ENCODE data around the gene LCNL1.
A peak's percentile ranks its signal among the peaks of the same experiment; 100 is the strongest.

LCNL1 gene

DNA sequence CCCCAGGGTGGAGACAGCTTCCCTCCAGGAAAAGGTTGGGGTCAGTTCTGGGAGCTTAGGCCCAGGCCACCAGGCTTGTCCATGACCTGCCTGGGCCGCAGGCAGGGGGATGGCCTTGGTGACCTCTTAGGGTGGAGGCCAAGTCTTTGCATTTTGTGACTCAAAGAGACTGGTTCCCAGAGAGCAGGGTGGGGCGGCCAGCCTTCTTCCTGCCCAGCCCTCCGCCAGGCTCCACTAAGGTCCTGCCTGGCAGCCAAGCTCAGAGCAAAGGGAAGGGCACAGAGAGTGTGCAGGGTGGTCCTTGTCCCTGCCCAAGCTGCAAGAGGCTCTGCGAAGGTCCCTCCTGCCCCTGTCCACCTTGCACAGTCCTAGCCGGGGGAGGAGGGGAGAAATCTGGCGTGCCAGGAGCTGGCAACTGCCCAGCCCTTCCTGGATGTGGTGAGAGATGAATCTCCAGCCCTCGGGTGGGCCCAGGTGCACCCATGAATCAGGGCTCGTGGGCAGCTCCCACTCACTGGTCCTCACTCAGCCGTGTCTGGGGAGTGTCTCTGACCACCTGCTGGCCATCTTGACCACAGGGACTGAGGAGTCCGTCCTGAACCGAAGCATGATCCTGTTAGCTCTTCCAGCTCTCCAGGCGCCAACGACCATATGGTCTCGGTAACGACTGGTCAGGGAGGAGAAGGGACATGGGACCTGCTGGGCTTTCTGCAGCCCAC, 7.8 kb upstream of the LCNL1 start:
- Histone ChIP-seq H3K9me3 (ENCODE audit: low read depth, low read length) (no peaks in the 10 kb centered on the region), H3K9ac (ENCODE audit: insufficient read length) (no peak overlapping the region), H3K36me3 (ENCODE audit: insufficient read depth, low read length) (no peaks in the 10 kb centered on the region), H3K27ac (no peak overlapping the region), H3K4me3 (no peak overlapping the region)
- TF ChIP-seq EZH2 (IDR thresholded peaks at IDR 0.05) (no peak), POLR2AphosphoS5 (IDR thresholded peaks at IDR 0.05; ENCODE audit: borderline replicate concordance, low read depth, low read length) (no peak), FOXP2 (optimal IDR thresholded peaks at IDR 0.05; ENCODE audit: control extremely low read depth, extremely low read length, insufficient read depth) (no peak)
- no peak for DNase-seq (ENCODE audit: low read depth, low spot score)

DNA sequence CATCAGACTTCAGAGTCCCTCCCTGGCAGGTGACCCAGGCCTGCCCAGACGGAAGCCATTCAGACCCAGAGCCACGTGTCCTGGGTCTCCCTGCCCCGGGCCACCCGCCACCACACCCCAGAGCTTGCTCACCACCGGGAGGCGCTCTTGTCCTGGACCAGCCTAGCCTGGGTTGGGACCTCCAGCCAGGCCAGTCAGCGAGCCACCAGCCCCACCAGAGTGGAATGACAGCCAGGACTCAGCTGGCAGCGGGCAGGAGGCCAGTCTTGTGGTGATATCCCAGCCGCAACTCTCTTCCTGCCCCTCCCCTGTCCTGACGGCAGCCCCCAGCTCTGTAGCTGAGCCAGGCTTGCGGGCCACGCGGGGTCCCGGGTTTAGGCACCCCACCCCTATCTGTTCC, 7.1 kb upstream of the LCNL1 start:
- Histone ChIP-seq H3K27ac (no peak overlapping the region), H3K9me3 (ENCODE audit: low read depth, low read length) (no peaks in the 10 kb centered on the region), H3K36me3 (ENCODE audit: insufficient read depth, low read length) (no peaks in the 10 kb centered on the region), H3K4me3 (no peak overlapping the region), H3K9ac (ENCODE audit: insufficient read length) (no peak overlapping the region)
- no peak for DNase-seq (ENCODE audit: low read depth, low spot score)
- no peak for TF ChIP-seq FOXP2 (optimal IDR thresholded peaks at IDR 0.05; ENCODE audit: control extremely low read depth, extremely low read length, insufficient read depth)
- no peak for TF ChIP-seq POLR2AphosphoS5 (IDR thresholded peaks at IDR 0.05; ENCODE audit: borderline replicate concordance, low read depth, low read length)

DNA sequence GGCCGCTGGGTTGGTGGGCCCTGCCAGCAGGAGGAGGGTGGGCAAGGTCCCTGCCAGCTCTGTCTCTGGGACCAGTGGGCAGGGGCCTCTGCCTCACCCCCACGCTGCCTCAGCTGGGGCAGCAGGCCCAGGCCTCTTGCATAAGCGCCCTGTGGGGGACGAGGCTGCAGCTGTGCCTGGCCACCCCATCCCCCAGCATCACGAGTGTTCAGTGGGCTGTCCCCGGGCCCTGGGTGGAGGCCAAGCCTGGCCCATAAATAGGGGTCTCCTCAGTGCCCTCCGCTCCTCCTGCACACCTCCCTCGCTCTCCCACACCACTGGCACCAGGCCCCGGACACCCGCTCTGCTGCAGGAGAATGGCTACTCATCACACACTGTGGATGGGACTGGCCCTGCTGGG, 5.6 kb upstream of the LCNL1 start, which contains the start of gene PTGDS:
PTGDS (plus strand) TSS at position 282 of the 400 bp plus-strand sequence; CDS start at position 357, 75 bp downstream.
- Histone ChIP-seq H3K9me3 (ENCODE audit: low read depth, low read length) (no peaks in the 10 kb centered on the region), H3K27ac (no peak within 1 kb of the TSS), H3K36me3 (ENCODE audit: insufficient read depth, low read length) (no peaks in the 10 kb centered on the region), H3K9ac (ENCODE audit: insufficient read length) (peak within 1 kb of the TSS; percentile 26), H3K4me3 (peak within 1 kb of the TSS; percentile 83)
- no peak for DNase-seq (ENCODE audit: low read depth, low spot score)
- no peak for TF ChIP-seq FOXP2 (optimal IDR thresholded peaks at IDR 0.05; ENCODE audit: control extremely low read depth, extremely low read length, insufficient read depth)
- no peak for TF ChIP-seq EZH2 (IDR thresholded peaks at IDR 0.05)
- TF ChIP-seq POLR2AphosphoS5 (IDR thresholded peaks at IDR 0.05; ENCODE audit: borderline replicate concordance, low read depth, low read length): no peak

DNA sequence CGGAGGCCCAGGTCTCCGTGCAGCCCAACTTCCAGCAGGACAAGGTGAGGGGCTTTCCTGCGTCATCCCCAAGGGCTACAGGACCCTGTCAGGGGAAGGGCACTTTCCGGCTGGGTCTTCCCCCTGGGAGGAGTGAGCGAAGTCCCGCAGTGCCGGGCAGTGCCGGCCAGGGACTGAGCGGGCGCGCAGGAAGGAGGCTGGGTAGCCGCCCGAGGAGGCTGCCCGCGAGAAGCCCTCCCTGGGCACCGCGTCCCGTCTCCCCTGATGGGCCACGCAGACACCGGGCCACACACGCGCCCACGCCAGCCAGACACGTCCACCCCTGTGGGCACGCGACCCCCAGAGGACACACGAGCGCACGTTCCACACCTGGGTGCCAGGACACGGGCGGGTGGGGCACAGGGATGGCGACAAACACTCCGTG, 5.1 kb upstream of the LCNL1 start:
- Histone ChIP-seq H3K27ac (no peak overlapping the region), H3K36me3 (ENCODE audit: insufficient read depth, low read length) (no peaks in the 10 kb centered on the region), H3K9ac (ENCODE audit: insufficient read length) (peak overlapping the region; percentile 26), H3K9me3 (ENCODE audit: low read depth, low read length) (no peaks in the 10 kb centered on the region), H3K4me3 (peak overlapping the region; percentile 83)
- TF ChIP-seq EZH2 (IDR thresholded peaks at IDR 0.05) (no peak), POLR2AphosphoS5 (IDR thresholded peaks at IDR 0.05; ENCODE audit: borderline replicate concordance, low read depth, low read length) (no peak), FOXP2 (optimal IDR thresholded peaks at IDR 0.05; ENCODE audit: control extremely low read depth, extremely low read length, insufficient read depth) (no peak)
- DNase-seq (ENCODE audit: low read depth, low spot score): no peak

DNA sequence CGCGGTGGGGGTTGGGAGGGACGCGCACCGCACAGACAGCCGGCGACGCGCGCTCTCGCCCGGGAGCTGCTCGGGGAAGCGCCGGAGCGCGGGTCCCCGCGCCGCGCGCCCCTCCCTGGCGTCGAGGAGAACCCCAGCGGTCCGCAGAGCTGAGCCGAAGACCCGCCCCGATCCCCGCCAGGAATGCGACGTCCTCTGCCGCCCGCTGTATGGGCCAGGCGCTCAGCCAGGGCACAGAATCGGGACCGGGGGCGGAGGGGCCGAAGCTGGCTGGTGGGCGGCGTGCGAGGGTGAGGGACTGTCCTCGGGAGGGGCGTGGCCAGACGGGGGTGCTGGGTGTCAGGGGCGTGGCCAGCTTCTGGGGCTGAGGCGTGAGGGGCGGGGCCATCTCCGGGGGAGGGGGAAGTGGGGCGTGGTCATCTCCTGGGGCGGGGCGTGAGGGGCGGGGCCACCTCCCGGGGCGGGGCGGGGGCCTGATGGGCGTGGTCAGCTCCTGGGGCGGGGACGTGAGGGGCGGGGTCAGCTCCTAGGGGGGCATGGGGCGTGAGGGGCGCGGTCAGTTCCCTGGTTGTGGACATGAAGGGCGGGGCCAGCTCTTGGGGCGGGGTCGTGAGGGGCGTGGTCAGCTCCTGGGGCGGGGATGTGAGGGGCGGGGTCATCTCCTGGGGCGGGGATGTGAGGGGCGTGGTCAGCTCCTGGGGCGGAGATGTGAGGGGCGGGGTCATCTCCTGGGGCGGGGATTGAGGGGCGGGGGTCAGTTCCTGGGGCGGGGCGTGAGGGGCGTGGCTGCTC, 4.5 kb upstream of the LCNL1 start:
- no peaks in the 10 kb centered on the region for H3K36me3 ChIP-seq (ENCODE audit: insufficient read depth, low read length)
- H3K27ac ChIP-seq: no peak overlapping the region
- H3K9ac ChIP-seq (ENCODE audit: insufficient read length): peak overlapping the region; percentile 26
- H3K4me3 ChIP-seq: peak overlapping the region; percentile 83
- no peak for DNase-seq (ENCODE audit: low read depth, low spot score)
- TF ChIP-seq EZH2 (IDR thresholded peaks at IDR 0.05) (no peak), POLR2AphosphoS5 (IDR thresholded peaks at IDR 0.05; ENCODE audit: borderline replicate concordance, low read depth, low read length) (no peak; the same call in 1 of the 2 replicates), FOXP2 (optimal IDR thresholded peaks at IDR 0.05; ENCODE audit: control extremely low read depth, extremely low read length, insufficient read depth) (no peak)
- no peaks in the 10 kb centered on the region for H3K9me3 ChIP-seq (ENCODE audit: low read depth, low read length)

DNA sequence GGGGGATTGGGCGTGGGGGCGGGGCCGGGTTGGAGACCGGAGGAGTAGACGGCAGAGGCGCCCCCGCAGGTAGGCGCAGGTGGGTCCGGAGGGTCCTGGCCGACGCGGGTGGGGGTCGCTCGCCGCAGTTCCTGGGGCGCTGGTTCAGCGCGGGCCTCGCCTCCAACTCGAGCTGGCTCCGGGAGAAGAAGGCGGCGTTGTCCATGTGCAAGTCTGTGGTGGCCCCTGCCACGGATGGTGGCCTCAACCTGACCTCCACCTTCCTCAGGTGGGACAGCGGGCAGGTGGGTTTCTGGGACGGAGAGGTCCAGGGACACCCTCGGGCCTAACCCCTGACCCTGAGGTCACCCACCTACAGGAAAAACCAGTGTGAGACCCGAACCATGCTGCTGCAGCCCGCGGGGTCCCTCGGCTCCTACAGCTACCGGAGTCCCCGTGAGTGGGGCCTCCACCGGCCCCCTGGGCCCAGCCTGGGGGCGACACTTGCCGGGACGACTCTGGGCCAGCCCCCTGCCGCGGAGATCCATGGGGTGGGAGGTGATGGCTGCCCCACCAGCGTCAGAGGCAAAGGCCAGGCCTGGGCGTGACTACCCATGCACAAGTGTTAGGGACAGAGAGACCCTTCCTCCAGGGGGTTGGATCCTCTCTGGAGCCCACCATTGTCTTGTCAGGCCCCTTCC, 3.8 kb upstream of the LCNL1 start:
- DNase-seq (ENCODE audit: low read depth, low spot score): no peak
- Histone ChIP-seq H3K4me3 (no peak overlapping the region), H3K9ac (ENCODE audit: insufficient read length) (no peak overlapping the region), H3K9me3 (ENCODE audit: low read depth, low read length) (no peaks in the 10 kb centered on the region), H3K27ac (peak overlapping the region; percentile 62; the same call in 1 of the 2 replicates), H3K36me3 (ENCODE audit: insufficient read depth, low read length) (no peaks in the 10 kb centered on the region)
- no peak for TF ChIP-seq FOXP2 (optimal IDR thresholded peaks at IDR 0.05; ENCODE audit: control extremely low read depth, extremely low read length, insufficient read depth)
- no peak for TF ChIP-seq EZH2 (IDR thresholded peaks at IDR 0.05)
- no peak for TF ChIP-seq POLR2AphosphoS5 (IDR thresholded peaks at IDR 0.05; ENCODE audit: borderline replicate concordance, low read depth, low read length)

DNA sequence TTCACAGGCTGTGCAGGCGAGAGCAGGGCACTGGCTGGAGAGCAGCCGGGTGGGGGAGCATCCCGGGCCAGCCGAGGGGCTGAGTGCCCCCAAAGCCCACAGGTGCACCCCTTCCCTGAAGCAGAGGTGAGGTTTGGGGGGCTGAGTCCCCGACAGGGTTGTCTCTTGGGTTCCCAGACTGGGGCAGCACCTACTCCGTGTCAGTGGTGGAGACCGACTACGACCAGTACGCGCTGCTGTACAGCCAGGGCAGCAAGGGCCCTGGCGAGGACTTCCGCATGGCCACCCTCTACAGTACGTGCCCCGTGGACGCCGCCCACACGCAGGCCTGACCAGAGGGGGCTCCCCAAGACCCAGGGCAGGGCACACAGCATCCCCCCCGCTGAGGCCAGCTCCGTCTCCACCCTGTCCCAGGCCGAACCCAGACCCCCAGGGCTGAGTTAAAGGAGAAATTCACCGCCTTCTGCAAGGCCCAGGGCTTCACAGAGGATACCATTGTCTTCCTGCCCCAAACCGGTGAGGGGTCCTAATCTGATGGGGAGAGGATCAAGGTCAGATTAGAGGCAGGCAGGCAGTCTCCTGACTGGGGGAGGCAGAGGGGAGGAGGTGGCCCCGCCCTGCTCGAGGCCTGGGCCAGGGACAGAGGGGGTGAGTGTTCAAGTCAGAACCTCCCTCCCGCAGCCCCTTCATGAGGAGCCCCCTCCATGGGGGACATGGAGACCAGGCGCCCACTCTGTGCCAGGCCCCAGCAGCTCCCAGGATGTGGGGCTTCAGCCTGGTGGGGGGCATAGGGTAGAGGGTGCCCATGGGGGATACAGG, 2.8 kb upstream of the LCNL1 start:
- H3K27ac ChIP-seq: peak overlapping the region; percentile 62; the same call in 1 of the 2 replicates
- no peak for TF ChIP-seq FOXP2 (optimal IDR thresholded peaks at IDR 0.05; ENCODE audit: control extremely low read depth, extremely low read length, insufficient read depth)
- no peak for TF ChIP-seq POLR2AphosphoS5 (IDR thresholded peaks at IDR 0.05; ENCODE audit: borderline replicate concordance, low read depth, low read length)
- no peak for TF ChIP-seq EZH2 (IDR thresholded peaks at IDR 0.05)
- no peak for DNase-seq (ENCODE audit: low read depth, low spot score)
- no peaks in the 10 kb centered on the region for H3K36me3 ChIP-seq (ENCODE audit: insufficient read depth, low read length)
- no peak overlapping the region for H3K4me3 ChIP-seq
- H3K9me3 ChIP-seq (ENCODE audit: low read depth, low read length): no peaks in the 10 kb centered on the region
- no peak overlapping the region for H3K9ac ChIP-seq (ENCODE audit: insufficient read length)
